OCI-LY1 (cell line): ENCODE data around the gene LAPTM5.

Source experiments
- H2AFZ ChIP-seq: fragments of 200-600 bp; sonication (generic), shearing (Covaris generic); 2 replicates; pipeline ENCODE4 v1.6.0; 2014; ENCODE audit warnings: antibody characterized with exemption, mild to moderate bottlenecking, low read length
- H3F3A ChIP-seq: fragments of 200-600 bp; sonication (generic), shearing (Covaris generic); 2 replicates; pipeline ENCODE4 v1.6.0; 2014; ENCODE audit warnings: mild to moderate bottlenecking, antibody characterized with exemption, low read length, moderate library complexity; ENCODE audit not compliant: insufficient read depth
- H3K27ac ChIP-seq: fragments of 200-600 bp; sonication (generic); 2 replicates; pipeline ENCODE4 v1.5.1; 2014; ENCODE audit warnings: low read length, mixed run types, mild to moderate bottlenecking, low read depth; ENCODE audit not compliant: poor library complexity, severe bottlenecking
- H3K27me3 ChIP-seq: fragments of 200-600 bp; sonication (generic); 2 replicates; pipeline ENCODE4 v1.6.0; 2014; ENCODE audit warnings: antibody characterized with exemption, mild to moderate bottlenecking, low read length, moderate library complexity; ENCODE audit not compliant: insufficient read depth
- H3K36me3 ChIP-seq: fragments of 200-600 bp; sonication (generic); 2 replicates; pipeline ENCODE4 v1.6.1; 2014; ENCODE audit warnings: mild to moderate bottlenecking, antibody characterized with exemption, low read length, moderate library complexity, mixed read lengths; ENCODE audit not compliant: insufficient read depth
- H3K4me1 ChIP-seq: fragments of 200-600 bp; sonication (generic); 2 replicates; pipeline ENCODE4 v1.5.1; 2014; ENCODE audit warnings: mild to moderate bottlenecking, low read length, moderate library complexity; ENCODE audit not compliant: insufficient read depth, severe bottlenecking
- H3K4me2 ChIP-seq: fragments of 200-600 bp; sonication (generic), shearing (Covaris generic); 2 replicates; pipeline ENCODE4 v1.6.1; 2014; ENCODE audit warnings: low read length
- H3K4me3 ChIP-seq: fragments of 200-600 bp; sonication (generic); 2 replicates; pipeline ENCODE4 v1.5.1; 2014; ENCODE audit warnings: low read length, low read depth, mild to moderate bottlenecking, mixed read lengths; ENCODE audit not compliant: poor library complexity, severe bottlenecking
- H3K79me2 ChIP-seq: fragments of 200-600 bp; shearing (Covaris generic); 2 replicates; pipeline ENCODE4 v1.6.1; 2016; ENCODE audit warnings: mixed run types, low read length, mixed read lengths; ENCODE audit not compliant: insufficient read depth
- H3K9ac ChIP-seq: fragments of 200-600 bp; sonication (generic), shearing (Covaris generic); 2 replicates; pipeline ENCODE4 v1.6.1; 2014; ENCODE audit warnings: mild to moderate bottlenecking, low read length, mixed read lengths
- H3K9me2 ChIP-seq: fragments of 200-600 bp; sonication (generic), shearing (Covaris generic); 2 replicates; pipeline ENCODE4 v1.6.1; 2014; ENCODE audit warnings: low read depth, mild to moderate bottlenecking, low read length, mixed read lengths
- H3K9me3 ChIP-seq: fragments of 200-600 bp; shearing (Covaris generic); 2 replicates; pipeline ENCODE4 v1.6.1; 2014; ENCODE audit warnings: low read length, mixed read lengths
- H4K20me1 ChIP-seq: fragments of 200-600 bp; sonication (generic), shearing (Covaris generic); 2 replicates; pipeline ENCODE4 v1.6.0; 2016; ENCODE audit warnings: mild to moderate bottlenecking, low read length; ENCODE audit not compliant: insufficient read depth
- EZH2 ChIP-seq: fragments of 200-600 bp; sonication (generic), shearing (Covaris generic); IDR thresholded peaks from 2 replicates; pipeline ENCODE4 v1.8.0; 2017; ENCODE audit warnings: borderline replicate concordance, mixed run types, mild to moderate bottlenecking, antibody characterized with exemption, low read length, moderate library complexity, mixed read lengths
- TF ChIP-seq, protein P1 (sequence below): fragments of 200-600 bp; sonication (generic), shearing (Covaris generic); IDR thresholded peaks from 2 replicates; pipeline ENCODE4 v1.5.1; 2017; ENCODE audit warnings: mild to moderate bottlenecking, antibody characterized with exemption, low read length, moderate library complexity, mixed read lengths

Gene LAPTM5

GRCh38 chr1:30738040-30738714 lies 19.4 kb downstream of the LAPTM5 start:
- H3K9me3 ChIP-seq: no peaks in the 10 kb centered on the region
- H4K20me1 ChIP-seq: no peaks in the 10 kb centered on the region
- no peaks in the 10 kb centered on the region for H3K27me3 ChIP-seq
- H3K4me1 ChIP-seq: no peaks in the 10 kb centered on the region
- TF ChIP-seq EZH2: no peak
- TF ChIP-seq, protein P1, sequence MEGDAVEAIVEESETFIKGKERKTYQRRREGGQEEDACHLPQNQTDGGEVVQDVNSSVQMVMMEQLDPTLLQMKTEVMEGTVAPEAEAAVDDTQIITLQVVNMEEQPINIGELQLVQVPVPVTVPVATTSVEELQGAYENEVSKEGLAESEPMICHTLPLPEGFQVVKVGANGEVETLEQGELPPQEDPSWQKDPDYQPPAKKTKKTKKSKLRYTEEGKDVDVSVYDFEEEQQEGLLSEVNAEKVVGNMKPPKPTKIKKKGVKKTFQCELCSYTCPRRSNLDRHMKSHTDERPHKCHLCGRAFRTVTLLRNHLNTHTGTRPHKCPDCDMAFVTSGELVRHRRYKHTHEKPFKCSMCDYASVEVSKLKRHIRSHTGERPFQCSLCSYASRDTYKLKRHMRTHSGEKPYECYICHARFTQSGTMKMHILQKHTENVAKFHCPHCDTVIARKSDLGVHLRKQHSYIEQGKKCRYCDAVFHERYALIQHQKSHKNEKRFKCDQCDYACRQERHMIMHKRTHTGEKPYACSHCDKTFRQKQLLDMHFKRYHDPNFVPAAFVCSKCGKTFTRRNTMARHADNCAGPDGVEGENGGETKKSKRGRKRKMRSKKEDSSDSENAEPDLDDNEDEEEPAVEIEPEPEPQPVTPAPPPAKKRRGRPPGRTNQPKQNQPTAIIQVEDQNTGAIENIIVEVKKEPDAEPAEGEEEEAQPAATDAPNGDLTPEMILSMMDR: 0 out of 2 replicates have a peak, but pooled peaks have one; percentile 8
- H3K9me2 ChIP-seq: no peaks in the 10 kb centered on the region
- H2AFZ ChIP-seq: no peak overlapping the region
- H3K9ac ChIP-seq: no peak overlapping the region
- no peak overlapping the region for H3K4me3 ChIP-seq
- no peak overlapping the region for H3K27ac ChIP-seq
- H3F3A ChIP-seq: 0 out of 2 replicates have a peak, but pooled peaks cover 2% of the 10 kb centered on the region
- H3K36me3 ChIP-seq: peaks cover 44% of the 10 kb centered on the region
- H3K79me2 ChIP-seq: no peaks in the 10 kb centered on the region
- H3K4me2 ChIP-seq: no peak overlapping the region

DNA sequence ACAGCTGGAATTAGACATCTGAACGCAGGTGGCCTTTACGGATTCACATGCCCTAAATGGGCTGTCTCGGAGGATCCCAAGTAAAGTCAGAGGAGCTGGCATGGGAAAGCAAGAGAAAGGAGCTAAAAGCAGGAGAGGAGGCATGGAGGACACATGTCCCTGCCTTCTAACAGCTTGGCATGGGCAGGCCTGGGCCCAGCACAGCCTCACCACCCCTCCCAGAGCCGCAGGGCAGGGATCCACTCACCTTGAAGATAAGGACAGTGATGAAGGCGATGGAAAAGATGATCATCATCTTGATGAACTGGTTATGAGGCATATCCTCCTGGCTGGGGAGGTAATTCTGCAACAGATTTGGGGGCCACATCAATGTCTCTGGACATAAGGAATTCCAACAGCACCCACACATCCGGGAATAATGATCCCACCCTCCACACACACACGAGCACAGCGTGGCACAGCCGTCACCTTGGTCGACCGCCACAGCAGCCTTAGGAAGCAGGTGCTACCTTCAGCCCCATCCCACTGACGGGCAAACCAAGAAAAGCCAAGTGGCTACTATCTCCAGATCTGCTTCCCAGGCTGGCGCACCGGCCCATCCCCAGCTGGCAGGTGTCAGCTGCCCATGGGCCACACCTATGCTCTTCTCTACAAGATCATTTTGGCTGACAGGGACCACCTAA lies 20.1 kb downstream of the LAPTM5 start:
- Histone ChIP-seq H3K4me2 (no peak overlapping the region), H3F3A (peaks cover 9% of the 10 kb centered on the region; the same call in 1 of the 2 replicates), H3K4me1 (no peaks in the 10 kb centered on the region), H3K36me3 (peaks cover 48% of the 10 kb centered on the region), H3K27ac (no peak overlapping the region), H3K9me2 (no peaks in the 10 kb centered on the region), H3K27me3 (no peaks in the 10 kb centered on the region), H3K4me3 (no peak overlapping the region), H3K9ac (no peak overlapping the region), H3K9me3 (no peaks in the 10 kb centered on the region), H3K79me2 (no peaks in the 10 kb centered on the region), H4K20me1 (no peaks in the 10 kb centered on the region), H2AFZ (no peak overlapping the region)
- TF ChIP-seq, protein P1: no peak
- TF ChIP-seq EZH2: no peak

- no peaks in the 10 kb centered on the region for H3K9me3 ChIP-seq
- no peak overlapping the region for H3K9ac ChIP-seq
- H3K79me2 ChIP-seq: no peaks in the 10 kb centered on the region
- no peak overlapping the region for H3K27ac ChIP-seq
- no peaks in the 10 kb centered on the region for H3K4me1 ChIP-seq
- H3K9me2 ChIP-seq: no peaks in the 10 kb centered on the region
- H2AFZ ChIP-seq: no peak overlapping the region
- H3K27me3 ChIP-seq: no peaks in the 10 kb centered on the region; the same call in 1 of the 2 replicates
- no peak overlapping the region for H3K4me2 ChIP-seq
- H3K4me3 ChIP-seq: no peak overlapping the region
- peaks cover 43% of the 10 kb centered on the region for H3K36me3 ChIP-seq
- peaks cover 9% of the 10 kb centered on the region; the same call in 1 of the 2 replicates for H3F3A ChIP-seq
- no peaks in the 10 kb centered on the region for H4K20me1 ChIP-seq
- TF ChIP-seq EZH2: no peak
- TF ChIP-seq, protein P1: no peak
Observed at GRCh38 chr1:30735668-30736498, 21.7 kb downstream of the LAPTM5 start.
